OCI-LY3 (cell line): ENCODE results near the gene RORC.

Experiments used
- EZH2phosphoT487 ChIP-seq: fragments of 200-600 bp; shearing (Covaris generic); IDR thresholded peaks from 2 replicates; pipeline ENCODE4 v1.6.1; 2018; ENCODE audit warnings: antibody characterized with exemption, mixed run types, low read depth
- TF ChIP-seq, protein P1 (sequence below): fragments of 200-600, 300-600 bp; sonication (generic); IDR thresholded peaks from 2 replicates; pipeline ENCODE4 v1.5.1; 2014; ENCODE audit warnings: antibody characterized with exemption, low read length, low read depth

DNA sequence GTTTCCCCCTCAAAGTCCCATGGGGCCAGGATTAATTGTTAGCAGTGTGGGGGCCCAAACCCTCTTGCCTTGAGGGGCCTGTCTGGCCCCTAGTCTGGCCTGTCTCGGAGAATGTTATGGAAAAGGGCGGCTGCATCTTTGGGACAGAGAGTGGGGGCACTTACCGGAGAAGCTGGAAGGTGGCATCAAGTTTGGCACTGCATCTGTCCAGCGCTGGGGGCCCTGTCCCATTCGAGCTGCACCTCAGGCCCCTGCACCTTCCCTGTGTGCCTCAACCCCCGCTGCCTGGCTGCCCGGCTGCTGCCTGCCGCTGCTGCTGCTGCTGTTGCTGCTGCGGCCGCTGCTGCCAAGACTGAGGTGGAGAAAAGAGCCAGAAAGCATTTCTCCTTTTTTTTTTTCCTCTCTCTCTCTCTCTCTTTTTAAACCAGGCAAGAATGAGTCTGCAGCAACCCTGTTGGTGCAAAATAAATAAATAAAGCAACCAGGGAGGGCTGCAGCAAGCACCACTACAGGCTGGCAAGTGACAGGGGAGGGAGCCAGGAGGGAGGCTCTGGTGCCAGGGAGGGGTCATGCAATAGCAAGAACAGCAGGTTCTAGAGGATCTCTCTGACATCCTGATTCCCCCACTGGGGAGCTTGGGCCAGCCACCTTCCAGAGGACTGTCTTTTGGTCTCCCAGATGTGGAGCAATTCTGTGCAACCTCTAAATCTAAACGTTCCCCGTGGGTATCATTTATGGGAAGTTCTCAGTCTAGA is 26.4 kb downstream of the RORC start, which contains the start of gene LINGO4:
- TF ChIP-seq, protein P1, sequence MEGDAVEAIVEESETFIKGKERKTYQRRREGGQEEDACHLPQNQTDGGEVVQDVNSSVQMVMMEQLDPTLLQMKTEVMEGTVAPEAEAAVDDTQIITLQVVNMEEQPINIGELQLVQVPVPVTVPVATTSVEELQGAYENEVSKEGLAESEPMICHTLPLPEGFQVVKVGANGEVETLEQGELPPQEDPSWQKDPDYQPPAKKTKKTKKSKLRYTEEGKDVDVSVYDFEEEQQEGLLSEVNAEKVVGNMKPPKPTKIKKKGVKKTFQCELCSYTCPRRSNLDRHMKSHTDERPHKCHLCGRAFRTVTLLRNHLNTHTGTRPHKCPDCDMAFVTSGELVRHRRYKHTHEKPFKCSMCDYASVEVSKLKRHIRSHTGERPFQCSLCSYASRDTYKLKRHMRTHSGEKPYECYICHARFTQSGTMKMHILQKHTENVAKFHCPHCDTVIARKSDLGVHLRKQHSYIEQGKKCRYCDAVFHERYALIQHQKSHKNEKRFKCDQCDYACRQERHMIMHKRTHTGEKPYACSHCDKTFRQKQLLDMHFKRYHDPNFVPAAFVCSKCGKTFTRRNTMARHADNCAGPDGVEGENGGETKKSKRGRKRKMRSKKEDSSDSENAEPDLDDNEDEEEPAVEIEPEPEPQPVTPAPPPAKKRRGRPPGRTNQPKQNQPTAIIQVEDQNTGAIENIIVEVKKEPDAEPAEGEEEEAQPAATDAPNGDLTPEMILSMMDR, result no peak
- no peak for TF ChIP-seq EZH2phosphoT487
